ENCODE data around the gene IGF1R.

Gene IGF1R

DNA sequence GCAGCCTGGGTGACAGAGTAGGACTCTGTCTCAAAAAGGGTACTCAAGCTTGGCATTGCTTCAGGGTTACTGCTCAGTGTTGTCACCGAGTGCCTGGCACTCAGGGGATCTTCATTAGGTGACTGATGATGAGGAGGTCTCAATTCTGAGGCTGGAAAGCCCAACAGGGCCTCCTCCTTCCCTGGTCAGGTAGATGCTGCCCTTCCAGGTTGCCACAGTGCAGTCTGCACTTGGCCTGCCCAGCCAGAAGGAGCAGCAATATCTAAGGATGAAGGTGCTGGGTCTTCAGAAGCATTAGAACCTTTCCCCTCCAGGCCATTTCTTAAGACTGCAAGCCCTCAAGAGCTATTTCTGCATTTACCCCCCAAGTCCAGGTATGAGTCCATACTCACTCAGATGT is 317.3 kb downstream of the IGF1R start:
- TF ChIP-seq, protein P1, sequence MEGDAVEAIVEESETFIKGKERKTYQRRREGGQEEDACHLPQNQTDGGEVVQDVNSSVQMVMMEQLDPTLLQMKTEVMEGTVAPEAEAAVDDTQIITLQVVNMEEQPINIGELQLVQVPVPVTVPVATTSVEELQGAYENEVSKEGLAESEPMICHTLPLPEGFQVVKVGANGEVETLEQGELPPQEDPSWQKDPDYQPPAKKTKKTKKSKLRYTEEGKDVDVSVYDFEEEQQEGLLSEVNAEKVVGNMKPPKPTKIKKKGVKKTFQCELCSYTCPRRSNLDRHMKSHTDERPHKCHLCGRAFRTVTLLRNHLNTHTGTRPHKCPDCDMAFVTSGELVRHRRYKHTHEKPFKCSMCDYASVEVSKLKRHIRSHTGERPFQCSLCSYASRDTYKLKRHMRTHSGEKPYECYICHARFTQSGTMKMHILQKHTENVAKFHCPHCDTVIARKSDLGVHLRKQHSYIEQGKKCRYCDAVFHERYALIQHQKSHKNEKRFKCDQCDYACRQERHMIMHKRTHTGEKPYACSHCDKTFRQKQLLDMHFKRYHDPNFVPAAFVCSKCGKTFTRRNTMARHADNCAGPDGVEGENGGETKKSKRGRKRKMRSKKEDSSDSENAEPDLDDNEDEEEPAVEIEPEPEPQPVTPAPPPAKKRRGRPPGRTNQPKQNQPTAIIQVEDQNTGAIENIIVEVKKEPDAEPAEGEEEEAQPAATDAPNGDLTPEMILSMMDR (IDR thresholded peaks at IDR 0.05; ENCODE audit: borderline replicate concordance, insufficient read depth, low read depth, low read length) = no peak
- H3K4me3 ChIP-seq (ENCODE audit: low read depth, low read length) = no peak overlapping the region

DNA sequence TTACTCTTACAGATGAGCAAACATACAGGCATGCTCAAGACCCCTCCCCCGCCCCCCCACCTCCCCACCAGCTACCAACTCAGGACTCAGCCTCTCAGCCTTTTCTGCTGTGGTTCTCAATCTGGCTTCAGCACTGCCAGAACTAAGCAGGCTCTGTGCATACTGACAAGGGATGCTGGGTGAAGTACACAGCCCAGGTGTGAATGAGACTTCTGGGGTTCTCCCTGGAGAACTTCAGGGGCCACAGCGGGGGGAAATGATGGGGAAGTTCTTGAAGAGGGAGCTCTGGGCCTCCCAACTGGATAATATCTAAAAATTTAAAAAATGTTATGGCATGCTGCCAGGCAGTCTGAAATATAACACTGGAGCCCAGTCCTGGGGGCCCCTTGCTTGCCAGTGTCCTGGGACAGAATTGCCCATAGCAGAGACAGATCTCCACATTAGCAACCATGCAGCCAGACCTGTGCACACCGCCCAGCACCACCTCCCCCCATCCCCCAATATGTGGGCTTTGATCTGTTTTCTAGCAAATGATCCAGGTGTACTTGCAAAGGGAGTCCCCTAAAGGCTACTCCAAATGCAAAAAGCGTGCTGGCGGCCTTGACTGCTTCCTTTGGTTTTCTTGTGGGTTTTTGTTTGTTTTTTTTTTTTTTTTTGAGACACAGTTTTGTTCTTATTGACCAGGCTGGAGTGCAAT is 317.9 kb downstream of the IGF1R start:
- H3K4me3 ChIP-seq (ENCODE audit: low read depth, low read length) = no peak overlapping the region
- TF ChIP-seq, protein P1 (IDR thresholded peaks at IDR 0.05; ENCODE audit: borderline replicate concordance, insufficient read depth, low read depth, low read length) = no peak

DNA sequence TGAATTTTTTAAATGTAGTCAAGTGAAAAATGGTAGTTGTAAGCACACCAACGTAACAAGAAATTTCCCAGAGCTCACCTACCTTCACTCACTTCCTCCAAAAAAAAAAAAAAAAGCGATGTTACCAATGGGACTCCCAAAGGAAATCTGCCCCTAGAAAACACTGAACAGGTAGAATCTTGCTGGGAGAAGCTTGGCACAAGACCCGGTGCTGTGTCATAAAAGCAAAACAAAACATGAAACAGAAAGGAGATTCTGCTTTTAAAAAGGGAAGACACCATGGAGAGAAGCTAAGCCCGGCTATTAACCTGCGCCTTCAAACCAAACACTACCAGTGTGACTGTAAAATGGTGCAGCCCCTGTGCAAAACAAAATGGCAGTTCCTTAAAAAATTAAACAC is 318.8 kb downstream of the IGF1R start:
- TF ChIP-seq, protein P1 (IDR thresholded peaks at IDR 0.05; ENCODE audit: borderline replicate concordance, insufficient read depth, low read depth, low read length) = no peak
- H3K4me3 ChIP-seq (ENCODE audit: low read depth, low read length) = no peak overlapping the region

DNA sequence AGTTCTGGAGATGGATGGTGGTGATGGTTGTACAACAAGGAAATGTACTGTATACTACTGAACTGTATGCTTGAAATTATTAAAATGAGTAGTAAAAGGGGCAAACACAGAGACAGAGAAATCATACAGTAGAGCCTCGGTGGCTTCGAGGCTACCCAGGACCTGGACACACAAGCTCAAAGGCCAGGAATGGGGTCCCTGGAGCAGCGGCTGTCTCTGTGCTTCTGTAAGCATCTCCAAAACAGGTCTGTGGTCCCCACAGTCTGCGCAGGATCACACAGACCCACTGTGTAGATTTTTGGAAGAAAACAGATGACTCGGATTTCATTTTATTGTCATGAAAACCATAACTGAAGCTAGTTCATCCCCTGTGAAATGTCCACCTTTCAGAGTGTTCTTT is 319.6 kb downstream of the IGF1R start:
- TF ChIP-seq, protein P1 (IDR thresholded peaks at IDR 0.05; ENCODE audit: borderline replicate concordance, insufficient read depth, low read depth, low read length) = no peak

DNA sequence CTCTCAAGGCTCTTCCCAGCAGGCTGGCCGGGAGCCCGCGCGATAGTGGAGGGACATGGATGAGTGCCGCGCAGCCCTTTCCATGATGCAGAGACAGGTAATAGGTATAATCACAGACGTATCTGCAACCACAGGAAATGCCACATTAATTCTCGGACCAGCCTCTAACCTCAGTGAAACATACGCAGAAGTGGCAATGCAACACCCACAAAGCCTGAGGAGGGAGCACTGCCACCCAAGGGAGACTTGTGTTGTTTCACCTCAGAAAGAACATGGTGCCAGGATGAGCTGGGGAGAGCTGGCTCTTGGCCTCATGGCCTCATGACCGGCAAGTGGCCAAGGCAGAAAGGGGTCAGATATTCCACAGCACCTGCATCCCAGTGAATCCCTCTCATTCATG is 320.2 kb downstream of the IGF1R start:
- H3K4me3 ChIP-seq (ENCODE audit: low read depth, low read length) = no peak overlapping the region
- TF ChIP-seq, protein P1 (IDR thresholded peaks at IDR 0.05; ENCODE audit: borderline replicate concordance, insufficient read depth, low read depth, low read length) = no peak

More for the DNA sequence above, 319.6 kb downstream of the IGF1R start:
- no peak overlapping the region for H3K4me3 ChIP-seq (ENCODE audit: low read depth, low read length)

DNA sequence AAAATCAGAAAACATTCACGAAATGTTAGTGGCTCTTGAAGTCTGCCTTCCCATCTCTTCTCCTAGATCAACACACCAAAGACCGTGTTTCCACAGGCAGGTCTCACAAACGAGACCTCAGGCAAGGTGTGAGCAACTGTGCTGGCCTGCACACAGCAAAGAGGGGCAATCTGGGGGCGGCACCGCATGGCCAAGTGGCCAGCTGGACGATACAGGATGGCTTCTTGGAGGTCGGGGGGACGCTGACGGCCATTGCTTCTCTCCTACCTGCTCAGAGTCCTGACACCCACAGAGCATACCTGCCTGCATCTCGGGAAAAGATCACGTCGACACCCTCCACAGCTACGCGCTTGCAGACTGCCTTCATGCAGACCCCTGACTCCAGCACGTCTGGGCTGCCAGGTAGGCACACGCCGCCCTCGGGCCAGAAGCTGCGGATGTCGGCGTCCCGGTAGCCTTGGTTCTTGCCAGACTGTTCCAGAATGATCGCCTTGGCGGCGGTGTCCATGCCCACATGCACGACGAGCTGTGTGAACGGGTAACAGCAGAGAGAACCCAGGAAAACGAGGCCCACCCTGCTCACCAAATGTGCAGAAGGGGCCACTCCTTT is 320.9 kb downstream of the IGF1R start:
- TF ChIP-seq, protein P1 (IDR thresholded peaks at IDR 0.05; ENCODE audit: borderline replicate concordance, insufficient read depth, low read depth, low read length) = no peak
- H3K4me3 ChIP-seq (ENCODE audit: low read depth, low read length) = no peak overlapping the region

DNA sequence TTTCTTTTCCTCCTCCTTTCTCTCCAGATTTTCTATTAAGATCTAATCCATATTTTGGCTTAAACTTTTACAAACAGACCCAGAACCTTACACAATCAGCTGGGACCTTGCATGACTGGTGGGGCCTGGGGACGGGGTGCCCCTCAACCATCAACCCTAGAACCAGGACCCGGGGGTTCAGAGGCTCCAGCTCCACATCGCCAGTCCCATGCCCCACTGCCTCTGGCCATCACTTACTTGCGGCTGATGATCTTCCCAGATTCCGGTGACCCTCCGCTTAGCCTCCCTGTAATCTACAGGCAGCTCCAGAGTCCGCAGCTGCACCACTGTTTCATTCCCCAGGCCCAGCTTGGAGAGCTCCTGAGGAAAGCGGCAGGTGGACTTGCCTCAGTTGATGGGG is 322.5 kb downstream of the IGF1R start:
- TF ChIP-seq, protein P1 (IDR thresholded peaks at IDR 0.05; ENCODE audit: borderline replicate concordance, insufficient read depth, low read depth, low read length) = no peak
- no peak overlapping the region for H3K4me3 ChIP-seq (ENCODE audit: low read depth, low read length)
